ENCODE data around the gene SCART1.

DNA sequence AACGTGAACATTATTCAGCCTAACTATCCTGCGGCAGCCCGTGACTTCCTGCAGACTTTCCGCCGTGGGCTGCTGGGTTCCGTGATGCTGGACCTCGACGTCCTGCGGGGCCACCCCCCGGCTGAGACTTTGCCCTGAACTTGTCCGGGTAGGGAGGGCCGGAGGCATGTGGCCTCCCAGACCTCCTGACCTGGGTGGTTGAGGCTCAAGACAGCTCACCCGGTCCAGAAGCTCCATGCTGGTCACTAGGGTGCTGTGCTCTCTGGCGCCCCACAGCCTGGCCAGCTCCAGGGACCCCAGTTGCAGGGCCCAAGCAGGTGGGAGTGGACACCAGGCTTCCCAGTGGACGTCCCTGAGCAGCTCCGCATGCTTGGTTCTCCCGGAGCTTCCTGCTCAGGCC, 33.7 kb upstream of the SCART1 start:
- TF ChIP-seq POLR2A (IDR thresholded peaks at IDR 0.05) (no peak), EP300 (IDR thresholded peaks at IDR 0.05) (no peak)

Data from gastroesophageal sphincter (tissue), 2 donors.